ENCODE results near the gene EYA2.

DNA sequence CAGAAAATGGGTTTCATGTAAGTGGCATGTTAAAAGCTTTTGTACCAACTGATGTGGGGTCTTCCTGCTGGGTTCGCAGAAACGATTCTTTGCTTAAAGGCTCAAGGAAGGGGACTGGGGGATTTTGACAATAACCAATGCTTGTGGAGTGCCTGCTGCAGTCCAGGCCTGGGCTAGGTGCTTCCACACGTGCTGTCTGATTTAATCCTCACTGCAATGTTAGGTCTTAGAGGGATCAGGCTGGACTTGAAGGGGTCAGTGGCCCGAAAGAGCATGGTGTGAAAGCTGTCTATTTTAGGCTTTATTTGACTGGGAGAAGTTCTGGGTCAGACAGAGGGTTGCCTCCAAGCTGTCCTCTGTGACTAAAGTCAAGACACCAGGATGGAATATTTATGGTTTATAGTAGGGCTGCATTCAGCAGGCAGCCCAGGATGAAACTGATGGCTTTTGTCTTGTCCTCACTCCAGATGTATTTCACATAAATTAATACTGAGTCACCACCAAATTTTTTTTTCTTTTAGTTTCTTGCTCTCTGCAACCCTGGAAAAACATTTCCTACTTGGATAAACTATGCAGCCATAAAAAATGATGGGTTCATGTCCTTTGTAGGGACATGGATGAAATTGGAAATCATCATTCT lies 242.7 kb downstream of the EYA2 start:
- TF ChIP-seq, protein P1, sequence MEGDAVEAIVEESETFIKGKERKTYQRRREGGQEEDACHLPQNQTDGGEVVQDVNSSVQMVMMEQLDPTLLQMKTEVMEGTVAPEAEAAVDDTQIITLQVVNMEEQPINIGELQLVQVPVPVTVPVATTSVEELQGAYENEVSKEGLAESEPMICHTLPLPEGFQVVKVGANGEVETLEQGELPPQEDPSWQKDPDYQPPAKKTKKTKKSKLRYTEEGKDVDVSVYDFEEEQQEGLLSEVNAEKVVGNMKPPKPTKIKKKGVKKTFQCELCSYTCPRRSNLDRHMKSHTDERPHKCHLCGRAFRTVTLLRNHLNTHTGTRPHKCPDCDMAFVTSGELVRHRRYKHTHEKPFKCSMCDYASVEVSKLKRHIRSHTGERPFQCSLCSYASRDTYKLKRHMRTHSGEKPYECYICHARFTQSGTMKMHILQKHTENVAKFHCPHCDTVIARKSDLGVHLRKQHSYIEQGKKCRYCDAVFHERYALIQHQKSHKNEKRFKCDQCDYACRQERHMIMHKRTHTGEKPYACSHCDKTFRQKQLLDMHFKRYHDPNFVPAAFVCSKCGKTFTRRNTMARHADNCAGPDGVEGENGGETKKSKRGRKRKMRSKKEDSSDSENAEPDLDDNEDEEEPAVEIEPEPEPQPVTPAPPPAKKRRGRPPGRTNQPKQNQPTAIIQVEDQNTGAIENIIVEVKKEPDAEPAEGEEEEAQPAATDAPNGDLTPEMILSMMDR (IDR thresholded peaks at IDR 0.05): no peak
- no peak for TF ChIP-seq POLR2A (IDR thresholded peaks at IDR 0.05)
